ENCODE data around the gene COBLL1.
A peak's percentile ranks its signal among the peaks of the same experiment; 100 is the strongest.

The COBLL1 gene

DNA sequence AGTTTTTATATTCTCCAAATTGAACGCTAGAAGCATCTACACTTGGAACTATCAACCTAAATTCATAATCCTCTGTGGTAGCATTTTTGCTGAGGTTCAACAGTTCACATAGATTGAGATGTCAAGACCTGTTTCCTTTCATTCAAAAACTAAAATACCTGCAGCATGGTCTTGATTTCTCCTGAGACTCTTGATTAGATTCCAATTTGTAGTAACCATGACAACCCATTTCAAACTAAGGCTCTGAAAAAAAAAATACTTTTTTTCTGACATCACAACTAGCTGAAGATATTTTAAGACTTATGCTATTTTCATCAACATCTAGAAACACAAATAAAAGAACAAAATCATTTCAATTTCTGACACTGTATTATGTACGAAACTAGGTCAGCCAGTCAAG is 29.8 kb downstream of the COBLL1 start:
- H3K4me3 ChIP-seq (ENCODE audit: low read length), result no peak overlapping the region
- no peak for TF ChIP-seq CTCF (conservative IDR thresholded peaks at IDR 0.05; ENCODE audit: low read length)
- no peak for DNase-seq (ENCODE audit: low read depth)

- TF ChIP-seq CTCF (conservative IDR thresholded peaks at IDR 0.05; ENCODE audit: low read length), result no peak
- peak; percentile 54 for DNase-seq (ENCODE audit: low read depth)
- H3K4me3 ChIP-seq (ENCODE audit: low read length), result no peak overlapping the region
These were observed 30.8 kb downstream of the COBLL1 start for GRCh38 chr2:164810843-164811242.

DNA sequence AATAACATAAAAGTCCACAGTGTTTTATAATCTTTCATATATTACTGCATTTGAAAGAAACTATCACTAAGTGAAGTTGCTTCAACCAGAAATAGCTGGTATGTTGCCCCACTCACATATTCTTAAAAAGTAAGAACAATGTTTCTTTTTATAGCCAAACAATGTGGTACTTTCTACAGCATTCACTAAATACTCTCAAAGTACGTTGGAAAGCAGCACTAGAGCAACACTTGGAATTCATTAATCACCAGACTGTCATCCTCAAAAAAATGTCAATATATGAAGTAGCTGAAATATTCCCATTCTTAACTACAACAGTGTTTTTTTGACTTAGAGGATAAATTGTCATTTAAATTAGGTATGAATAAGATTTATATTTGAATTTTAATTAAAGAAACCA is 32.8 kb downstream of the COBLL1 start:
- DNase-seq (ENCODE audit: low read depth), result peak; percentile 71
- no peak for TF ChIP-seq CTCF (conservative IDR thresholded peaks at IDR 0.05; ENCODE audit: low read length)
- no peak overlapping the region for H3K4me3 ChIP-seq (ENCODE audit: low read length)

DNA sequence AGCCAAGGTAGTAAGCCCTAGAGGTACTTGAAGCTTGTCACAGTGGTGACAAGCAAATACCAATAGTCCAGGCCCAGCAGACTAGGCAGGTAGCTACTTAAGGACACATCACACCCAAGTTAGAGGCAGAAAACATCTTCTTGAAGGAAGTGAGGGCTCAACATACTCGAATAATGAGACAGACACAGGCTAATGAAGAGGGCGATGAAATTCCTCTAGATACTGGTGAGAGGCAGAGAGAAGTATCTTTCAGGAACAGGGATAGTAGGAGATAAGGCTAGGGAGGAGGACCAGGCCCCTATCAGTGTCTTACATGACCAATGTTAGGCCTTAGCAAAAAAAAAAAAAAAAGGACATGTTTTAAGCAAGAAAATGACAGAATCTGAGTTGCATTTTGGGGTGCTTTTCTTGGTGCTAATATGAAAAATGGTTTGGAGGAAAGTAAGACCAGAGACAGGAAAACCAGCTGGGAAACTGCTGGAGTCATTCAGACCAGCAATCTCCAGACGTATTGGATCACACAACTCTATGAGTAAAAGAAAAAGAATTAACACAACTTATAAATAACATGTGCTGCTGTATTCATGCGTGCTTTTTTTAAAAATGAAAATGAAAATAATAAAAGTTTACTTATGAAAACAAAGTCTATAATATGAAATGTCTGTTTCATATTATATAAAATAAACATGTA is 37.7 kb downstream of the COBLL1 start:
- no peak for TF ChIP-seq CTCF (conservative IDR thresholded peaks at IDR 0.05; ENCODE audit: low read length)
- DNase-seq (ENCODE audit: low read depth), result peak; percentile 75
- no peak overlapping the region for H3K4me3 ChIP-seq (ENCODE audit: low read length)

GRCh38 chr2:164802095-164802707 is 39.4 kb downstream of the COBLL1 start:
- DNase-seq (ENCODE audit: low read depth), result no peak
- no peak for TF ChIP-seq CTCF (conservative IDR thresholded peaks at IDR 0.05; ENCODE audit: low read length)

GRCh38 chr2:164800572-164800971 is 41.1 kb downstream of the COBLL1 start:
- TF ChIP-seq CTCF (conservative IDR thresholded peaks at IDR 0.05; ENCODE audit: low read length), result no peak
- no peak overlapping the region for H3K4me3 ChIP-seq (ENCODE audit: low read length)
- no peak for DNase-seq (ENCODE audit: low read depth)

More at GRCh38 chr2:164802095-164802707, 39.4 kb downstream of the COBLL1 start:
- H3K4me3 ChIP-seq (ENCODE audit: low read length), result no peak overlapping the region

- H3K4me3 ChIP-seq (ENCODE audit: low read length), result no peak overlapping the region
- TF ChIP-seq CTCF (conservative IDR thresholded peaks at IDR 0.05; ENCODE audit: low read length), result no peak
- DNase-seq (ENCODE audit: low read depth), result no peak
These were observed 44.0 kb downstream of the COBLL1 start for GRCh38 chr2:164797627-164798026.

Measured in AG10803 (cell line).